Mesenchymal stem cell (in vitro differentiated cells and primary cell): Measurements from ENCODE around the gene GLIS2.
A peak's percentile ranks its signal among the peaks of the same experiment; 100 is the strongest.

Experiments used
- DNase-seq: peaks from one replicate; pipeline ENCODE4 v3.0.0-alpha.2; 2013
- H2AFZ ChIP-seq: one replicate; pipeline ENCODE4 v1.6.1; 2013; ENCODE audit warnings: low read depth, mild to moderate bottlenecking, control low read depth, inconsistent platforms, low read length, moderate library complexity
- H2AK5ac ChIP-seq: 2 replicates; pipeline ENCODE4 v1.6.1; 2013; ENCODE audit warnings: low read length, moderate library complexity, mild to moderate bottlenecking, inconsistent platforms; ENCODE audit not compliant: severe bottlenecking
- H2BK120ac ChIP-seq: one replicate; pipeline ENCODE4 v1.6.1; 2013; ENCODE audit warnings: low read depth, mild to moderate bottlenecking, inconsistent platforms, low read length, moderate library complexity
- H2BK12ac ChIP-seq, 2 experiments: one replicate each; pipeline ENCODE4 v1.6.1; 2013; ENCODE audit warnings: inconsistent platforms in 2 of 2, low read length in 2 of 2, mild to moderate bottlenecking in 2 of 2, moderate library complexity in 2 of 2, control low read depth in 1 of 2
- H2BK15ac ChIP-seq: one replicate; pipeline ENCODE4 v1.6.1; 2013; ENCODE audit warnings: mild to moderate bottlenecking, low read depth, inconsistent platforms; ENCODE audit not compliant: poor library complexity, severe bottlenecking
- H2BK5ac ChIP-seq: 2 replicates; pipeline ENCODE4 v1.6.1; 2013; ENCODE audit warnings: low read depth, mild to moderate bottlenecking, low read length, control low read depth, inconsistent platforms; ENCODE audit not compliant: poor library complexity, severe bottlenecking
- H3K14ac ChIP-seq, 2 experiments: one replicate each; pipeline ENCODE4 v1.6.1; 2013; ENCODE audit warnings: inconsistent platforms in 2 of 2, low read length in 2 of 2, control low read depth in 1 of 2, mild to moderate bottlenecking in 1 of 2, moderate library complexity in 1 of 2
- H3K18ac ChIP-seq, 2 experiments: one replicate each; pipeline ENCODE4 v1.6.1; 2013; ENCODE audit warnings: inconsistent platforms in 2 of 2, low read length in 2 of 2, control low read depth in 1 of 2, low read depth in 1 of 2, mild to moderate bottlenecking in 1 of 2
- H3K23ac ChIP-seq, 2 experiments: one replicate each; pipeline ENCODE4 v1.6.1; 2013; ENCODE audit warnings: inconsistent platforms in 2 of 2, low read length in 2 of 2, mild to moderate bottlenecking in 2 of 2, moderate library complexity in 2 of 2, control low read depth in 1 of 2
- H3K27ac ChIP-seq: 2 replicates; pipeline ENCODE4 v1.5.1; 2013; ENCODE audit warnings: mild to moderate bottlenecking, moderate library complexity, low read length, control low read depth, inconsistent platforms; ENCODE audit not compliant: poor library complexity, severe bottlenecking
- H3K27me3 ChIP-seq, 2 experiments: 2 replicates each; pipeline versions ENCODE4 v1.6.1 to v1.7.0; 2013; ENCODE audit warnings: low read length in 2 of 2, mild to moderate bottlenecking in 2 of 2, moderate library complexity in 2 of 2, control low read depth in 1 of 2, inconsistent platforms in 1 of 2; ENCODE audit not compliant: control insufficient read depth in 1 of 2, insufficient read depth in 1 of 2
- H3K36me3 ChIP-seq, 2 experiments: 2 replicates each; pipeline versions ENCODE4 v1.6.1 to v1.7.0; 2013; ENCODE audit warnings: low read length in 2 of 2, control low read depth in 1 of 2, inconsistent platforms in 1 of 2, low read depth in 1 of 2, mild to moderate bottlenecking in 1 of 2; ENCODE audit not compliant: insufficient read depth in 2 of 2, control insufficient read depth in 1 of 2
- H3K4ac ChIP-seq, 2 experiments: one replicate each; pipeline ENCODE4 v1.6.1; 2013; ENCODE audit warnings: inconsistent platforms in 2 of 2, low read length in 2 of 2, mild to moderate bottlenecking in 2 of 2, moderate library complexity in 2 of 2, control low read depth in 1 of 2, low read depth in 1 of 2
- H3K4me1 ChIP-seq: 2 replicates; pipeline ENCODE4 v1.6.1; 2013; ENCODE audit warnings: low read depth, low read length, control low read depth; ENCODE audit not compliant: control insufficient read depth, insufficient read depth
- H3K4me2 ChIP-seq: 2 replicates; pipeline ENCODE4 v1.6.1; 2013; ENCODE audit warnings: low read length, mild to moderate bottlenecking, inconsistent platforms; ENCODE audit not compliant: poor library complexity, severe bottlenecking
- H3K4me3 ChIP-seq, 2 experiments: 2 replicates each; pipeline versions ENCODE4 v1.5.1 to v1.7.0; 2013; ENCODE audit warnings: low read length in 2 of 2, mild to moderate bottlenecking in 2 of 2, control low read depth in 1 of 2, low read depth in 1 of 2; ENCODE audit not compliant: insufficient read depth in 1 of 2
- H3K79me1 ChIP-seq: replicated peaks from 2 replicates; pipeline ENCODE4 v1.6.1; 2013; ENCODE audit warnings: mild to moderate bottlenecking, control low read depth, low read length, inconsistent platforms; ENCODE audit not compliant: poor library complexity, severe bottlenecking
- H3K9ac ChIP-seq: 2 replicates; pipeline ENCODE4 v1.7.0; 2013; ENCODE audit warnings: mild to moderate bottlenecking, low read length, moderate library complexity
- H3K9me3 ChIP-seq: 2 replicates; pipeline ENCODE4 v1.7.0; 2013; ENCODE audit warnings: mild to moderate bottlenecking, low read length; ENCODE audit not compliant: control insufficient read depth
- H4K8ac ChIP-seq: one replicate; pipeline ENCODE4 v1.6.1; 2013; ENCODE audit warnings: inconsistent platforms, mild to moderate bottlenecking, low read length, moderate library complexity
- H4K91ac ChIP-seq: one replicate; pipeline ENCODE4 v1.6.1; 2013; ENCODE audit warnings: mild to moderate bottlenecking, low read length, inconsistent platforms
- WGBS: methylation state at CpG from one replicate; pipeline ENCODE4 v1.1.7; 2013; ENCODE audit warnings: mixed read lengths; 5-methylcytosine and 5-hydroxymethylcytosine counted together

The GLIS2 gene

GRCh38 chr16:4373356-4373908 is 57.6 kb downstream of the GLIS2 start:
- H2AK5ac ChIP-seq: peak overlapping the region; percentile 90
- peak overlapping the region; percentile 97 for H3K9ac ChIP-seq
- peak overlapping the region; percentile 78 for H2BK120ac ChIP-seq
- no peak overlapping the region for H2AFZ ChIP-seq
- H3K9me3 ChIP-seq: no peaks in the 10 kb centered on the region
- H3K27ac ChIP-seq: peak overlapping the region; percentile 83
- peak overlapping the region; percentile 63 for H2BK5ac ChIP-seq
- peak overlapping the region; percentile 20 for H2BK15ac ChIP-seq
- peak overlapping the region; percentile 74 to 97 for H3K18ac ChIP-seq
- peak overlapping the region in 1 of 2 experiments; percentile 98 for H2BK12ac ChIP-seq
- no peak for DNase-seq
- peak overlapping the region; percentile 61 for H3K4me2 ChIP-seq
- peak overlapping the region; percentile 80 to 100 for H3K4me3 ChIP-seq
- peak overlapping the region; percentile 69 to 80 for H3K4ac ChIP-seq
- H3K14ac ChIP-seq: peak overlapping the region in 1 of 2 experiments; percentile 88
- 11% methylated on average over 8 of the region's 9 CpGs for WGBS
- peak overlapping the region; percentile 92 for H4K91ac ChIP-seq
- peaks cover 6% of the 10 kb centered on the region for H3K79me1 ChIP-seq
- H4K8ac ChIP-seq: peak overlapping the region; percentile 70
- peaks cover 84% of the 10 kb centered on the region for H3K4me1 ChIP-seq
- no peaks in the 10 kb centered on the region for H3K27me3 ChIP-seq
- peaks cover 11 to 28% of the 10 kb centered on the region in 2 experiments for H3K36me3 ChIP-seq
- peak overlapping the region in 1 of 2 experiments; percentile 79 for H3K23ac ChIP-seq

GRCh38 chr16:4373909-4374742 is 58.3 kb downstream of the GLIS2 start:
- H2AFZ ChIP-seq: no peak overlapping the region
- peak overlapping the region; percentile 69 to 80 for H3K4ac ChIP-seq
- peak overlapping the region in 1 of 2 experiments; percentile 88 for H3K14ac ChIP-seq
- peaks cover 86% of the 10 kb centered on the region for H3K4me1 ChIP-seq
- peak overlapping the region in 1 of 2 experiments; percentile 98 for H2BK12ac ChIP-seq
- no peaks in the 10 kb centered on the region for H3K27me3 ChIP-seq
- peak overlapping the region; percentile 97 for H3K9ac ChIP-seq
- peaks cover 12% of the 10 kb centered on the region for H3K79me1 ChIP-seq
- 9% methylated on average over 26 of the region's 30 CpGs for WGBS
- peak overlapping the region; percentile 83 for H3K27ac ChIP-seq
- H4K91ac ChIP-seq: peak overlapping the region; percentile 92
- H2BK5ac ChIP-seq: no peak overlapping the region
- peak overlapping the region; percentile 78 for H2BK120ac ChIP-seq
- no peaks in the 10 kb centered on the region for H3K9me3 ChIP-seq
- H3K4me2 ChIP-seq: peak overlapping the region; percentile 61
- peak overlapping the region; percentile 70 for H4K8ac ChIP-seq
- H3K18ac ChIP-seq: peak overlapping the region; percentile 74 to 97
- peak overlapping the region; percentile 45 to 100 for H3K4me3 ChIP-seq
- H3K23ac ChIP-seq: no peak overlapping the region
- H2AK5ac ChIP-seq: peak overlapping the region; percentile 90
- peak overlapping the region; percentile 55 for H2BK15ac ChIP-seq
- peaks cover 17 to 35% of the 10 kb centered on the region in 2 experiments for H3K36me3 ChIP-seq
- DNase-seq: peak; percentile 94

- peak overlapping the region; percentile 86 for H3K9ac ChIP-seq
- 89% methylated on average over 15 of the region's 15 CpGs for WGBS
- H4K8ac ChIP-seq: no peak overlapping the region
- H3K4me2 ChIP-seq: no peak overlapping the region
- H3K23ac ChIP-seq: no peak overlapping the region
- H2AFZ ChIP-seq: no peak overlapping the region
- peaks cover 26 to 41% of the 10 kb centered on the region in 2 experiments for H3K36me3 ChIP-seq
- H3K4ac ChIP-seq: no peak overlapping the region
- no peaks in the 10 kb centered on the region for H3K9me3 ChIP-seq
- H2BK120ac ChIP-seq: no peak overlapping the region
- DNase-seq: no peak
- H3K27me3 ChIP-seq: no peaks in the 10 kb centered on the region
- H4K91ac ChIP-seq: peak overlapping the region; percentile 12
- H3K4me1 ChIP-seq: peaks cover 84% of the 10 kb centered on the region
- no peak overlapping the region for H2BK5ac ChIP-seq
- peak overlapping the region in 1 of 2 experiments; percentile 70 for H3K4me3 ChIP-seq
- H3K14ac ChIP-seq: peak overlapping the region in 1 of 2 experiments; percentile 88
- H3K18ac ChIP-seq: peak overlapping the region in 1 of 2 experiments; percentile 28
- H2AK5ac ChIP-seq: peak overlapping the region; percentile 17
- H3K79me1 ChIP-seq: peaks cover 16% of the 10 kb centered on the region
- H2BK12ac ChIP-seq: no peak overlapping the region
- no peak overlapping the region for H3K27ac ChIP-seq
- H2BK15ac ChIP-seq: no peak overlapping the region
Observed at GRCh38 chr16:4375717-4376116, 59.9 kb downstream of the GLIS2 start.
